Middle frontal gyrus (tissue), 1 donor: ENCODE results near the gene CS.
A peak's percentile ranks its signal among the peaks of the same experiment; 100 is the strongest.
"Not testable (repeated sequence)": the region's sequence is repeated elsewhere in the genome, so short reads cannot be mapped to it uniquely, and the experiment has no call there.

Experiments used
- DNase-seq: peaks from one replicate; pipeline ENCODE4 v3.0.0-alpha.2; 2015; ENCODE audit warnings: low spot score; ENCODE audit errors: extremely low spot score

Gene CS

GRCh38 chr12:56321027-56321426, 20.9 kb upstream of the CS start:
- no peak for DNase-seq

GRCh38 chr12:56317675-56318074, 17.5 kb upstream of the CS start:
- no peak for DNase-seq

- peak; percentile 89 for DNase-seq
Measured at GRCh38 chr12:56315622-56316473, 15.7 kb upstream of the CS start, which contains the start of gene CNPY2. Gene CNPY2 (minus strand): TSS chr12:56315988. CDS start chr12:56315217, 771 bp downstream.

- no peak for DNase-seq
Measured at GRCh38 chr12:56315249-56315621, 15.1 kb upstream of the CS start.

GRCh38 chr12:56311003-56311402, 10.9 kb upstream of the CS start:
- no peak for DNase-seq

- DNase-seq: no peak
Measured at GRCh38 chr12:56308714-56309113, 8.6 kb upstream of the CS start.

- DNase-seq: no peak
Measured at GRCh38 chr12:56307221-56307965, 7.3 kb upstream of the CS start.

GRCh38 chr12:56304872-56305590, 4.9 kb upstream of the CS start:
- no peak for DNase-seq

DNA sequence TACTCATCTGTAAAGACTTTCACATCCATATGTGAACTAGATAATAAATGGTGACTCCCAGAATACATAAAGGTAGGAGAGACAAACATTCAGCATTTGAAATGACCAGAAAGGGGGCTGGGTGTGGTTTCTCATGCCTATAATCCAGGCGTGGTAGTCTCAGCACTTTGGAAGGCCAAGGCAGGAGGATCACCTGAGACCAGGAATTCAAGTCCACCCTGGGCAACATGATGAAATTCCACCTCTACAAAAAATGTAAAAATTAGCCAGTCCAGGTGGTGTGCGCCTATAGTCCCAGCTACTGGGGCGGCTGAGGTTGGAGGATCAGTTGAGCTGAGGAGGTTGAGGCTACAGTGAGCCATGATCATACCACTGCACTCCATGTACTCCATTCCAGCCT, 4.1 kb upstream of the CS start:
- no peak for DNase-seq

DNA sequence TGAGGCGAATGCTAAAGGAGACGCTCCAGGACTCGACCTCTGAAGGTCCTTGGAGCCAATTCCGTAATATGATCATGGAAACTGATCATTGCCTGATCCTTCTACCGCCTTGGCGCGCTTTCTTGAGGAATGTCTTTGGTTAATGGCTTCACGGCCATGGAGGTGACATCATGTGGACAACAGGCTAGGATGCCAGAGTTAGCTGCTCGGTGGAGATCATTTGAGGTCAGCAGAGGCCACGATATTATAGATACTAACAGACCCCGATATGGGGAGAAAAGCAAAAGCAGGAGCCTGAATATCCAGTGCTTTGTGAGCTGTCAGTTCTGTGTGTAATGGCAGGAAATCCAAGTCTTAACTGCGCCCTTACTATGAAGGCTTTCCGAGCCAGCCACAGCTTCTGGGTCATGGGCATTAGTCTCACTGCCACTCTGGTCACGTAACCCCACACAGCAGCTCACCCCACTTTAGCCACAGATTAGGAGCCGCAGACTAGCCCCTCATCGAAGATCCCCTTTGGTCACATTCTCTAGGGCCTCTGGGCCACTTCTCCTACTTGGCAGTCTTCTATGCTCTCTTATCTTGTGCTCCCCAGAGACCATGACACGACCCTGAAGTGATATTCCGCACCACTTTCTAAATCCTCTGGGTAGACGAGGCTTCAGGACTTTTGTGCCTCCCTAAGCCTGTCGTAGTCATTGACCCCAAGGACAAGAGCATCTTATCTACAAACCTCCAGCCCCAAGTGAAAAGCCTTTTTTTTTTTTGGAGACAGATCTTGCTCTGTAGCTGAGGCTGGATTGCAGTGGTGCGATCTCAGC, 724 bp upstream of the CS start:
- DNase-seq: no peak

GRCh38 chr12:56299308-56299852, 750 bp downstream of the CS start:
- no peak for DNase-seq

GRCh38 chr12:56298828-56299227, 1.3 kb downstream of the CS start:
- no peak for DNase-seq

GRCh38 chr12:56297400-56297799, 2.7 kb downstream of the CS start:
- DNase-seq: no peak

- no peak for DNase-seq
Measured at GRCh38 chr12:56296295-56296694, 3.8 kb downstream of the CS start.

DNA sequence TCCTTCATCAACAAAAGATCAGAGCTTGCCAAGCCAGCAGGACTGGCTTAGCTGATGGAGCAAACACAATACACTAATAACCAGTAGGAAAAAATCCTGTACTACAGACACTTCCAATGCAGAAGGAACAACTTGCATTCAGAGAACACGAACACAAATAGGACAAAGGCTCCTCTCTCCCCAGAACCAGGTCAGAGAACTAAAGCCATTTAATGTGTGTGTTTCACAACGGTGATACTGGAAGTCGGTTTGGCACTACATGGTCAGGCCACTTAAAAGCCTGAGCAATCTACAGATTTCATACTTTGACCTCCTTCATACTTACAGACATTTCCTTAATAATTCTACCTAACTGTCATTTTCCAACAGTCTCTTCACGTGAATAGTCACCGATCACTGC, 6.3 kb downstream of the CS start:
- DNase-seq: no peak

DNA sequence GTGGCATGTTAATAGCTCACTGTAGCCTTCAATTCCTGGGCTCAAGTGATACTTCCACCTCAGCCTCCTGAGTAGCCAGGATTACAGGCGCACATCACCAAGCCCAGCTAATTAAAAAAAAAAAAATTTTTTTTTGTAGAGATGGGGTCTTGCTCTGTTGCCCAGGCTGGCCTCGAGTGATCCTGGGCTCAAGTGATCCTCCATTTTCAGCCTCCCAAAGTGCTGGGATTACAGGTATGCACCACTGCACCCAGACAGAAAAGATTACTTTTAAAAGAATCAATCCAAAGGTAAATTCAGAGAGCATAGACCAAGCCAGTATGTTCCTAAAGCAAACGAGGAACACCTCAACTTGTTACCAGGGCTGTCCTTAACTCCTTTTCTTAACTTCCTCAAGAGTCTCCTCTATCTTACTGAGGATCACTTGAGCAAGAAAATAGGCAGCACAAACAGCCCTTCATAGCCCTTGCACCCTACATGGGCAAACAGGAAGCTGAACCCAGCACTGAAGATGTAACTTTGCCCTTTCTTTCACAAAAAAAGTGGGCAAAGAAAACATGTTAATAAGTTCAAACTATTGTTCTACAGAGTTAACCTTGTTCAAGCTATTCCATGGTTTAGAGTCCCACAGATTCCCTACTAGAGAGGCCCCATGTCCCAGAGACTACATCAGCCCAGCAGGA, 11.3 kb downstream of the CS start:
- DNase-seq: no peak

- DNase-seq: no peak
Measured at GRCh38 chr12:56286044-56286830, 13.9 kb downstream of the CS start.

GRCh38 chr12:56284263-56284662, 15.9 kb downstream of the CS start:
- DNase-seq: not testable (repeated sequence)

GRCh38 chr12:56282579-56282978, 17.6 kb downstream of the CS start:
- DNase-seq: no peak
